Eye (tissue), 1 donor: ENCODE results near the gene MRI1.
"Not testable (repeated sequence)": the region's sequence is repeated elsewhere in the genome, so short reads cannot be mapped to it uniquely, and the experiment has no call there.

Source experiments
- DNase-seq: peaks from one replicate; pipeline ENCODE4 v3.0.0-alpha.2; 2015

The MRI1 gene

DNA sequence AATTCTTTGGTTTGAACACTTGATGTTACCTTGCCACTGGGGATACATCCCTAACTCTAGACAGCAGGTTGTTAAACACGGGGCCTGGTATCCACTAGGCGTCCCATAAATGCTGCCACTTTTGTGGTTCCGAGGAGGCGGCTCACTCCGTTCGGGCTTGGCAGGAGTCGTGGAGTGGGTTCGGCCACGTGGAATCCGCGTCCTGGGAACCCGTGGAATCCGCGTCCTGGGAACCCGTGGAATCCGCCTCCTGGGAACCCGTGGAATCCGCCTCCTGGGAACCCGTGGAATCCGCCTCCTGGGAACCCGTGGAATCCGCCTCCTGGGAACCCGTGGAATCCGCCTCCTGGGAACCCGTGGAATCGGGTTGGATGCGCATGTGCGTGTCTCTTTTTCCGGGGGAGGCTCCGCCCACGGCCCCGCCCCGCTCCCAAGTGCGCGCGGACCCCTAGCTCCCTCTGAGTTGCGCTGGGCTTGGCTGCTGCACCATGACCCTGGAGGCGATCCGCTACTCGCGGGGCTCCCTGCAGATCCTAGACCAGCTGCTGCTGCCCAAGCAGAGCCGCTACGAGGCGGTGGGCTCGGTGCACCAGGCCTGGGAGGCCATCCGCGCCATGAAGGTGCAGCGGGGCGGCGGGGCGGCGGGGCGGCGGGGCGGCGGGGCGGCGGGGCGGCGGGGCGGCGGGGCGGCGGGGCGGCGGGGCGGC is at the start of gene MRI1:
Gene MRI1 (plus strand): TSS at position 422 of the 707 bp plus-strand sequence. CDS start 67 bp downstream, at position 489.
- DNase-seq = peak; percentile 90

DNA sequence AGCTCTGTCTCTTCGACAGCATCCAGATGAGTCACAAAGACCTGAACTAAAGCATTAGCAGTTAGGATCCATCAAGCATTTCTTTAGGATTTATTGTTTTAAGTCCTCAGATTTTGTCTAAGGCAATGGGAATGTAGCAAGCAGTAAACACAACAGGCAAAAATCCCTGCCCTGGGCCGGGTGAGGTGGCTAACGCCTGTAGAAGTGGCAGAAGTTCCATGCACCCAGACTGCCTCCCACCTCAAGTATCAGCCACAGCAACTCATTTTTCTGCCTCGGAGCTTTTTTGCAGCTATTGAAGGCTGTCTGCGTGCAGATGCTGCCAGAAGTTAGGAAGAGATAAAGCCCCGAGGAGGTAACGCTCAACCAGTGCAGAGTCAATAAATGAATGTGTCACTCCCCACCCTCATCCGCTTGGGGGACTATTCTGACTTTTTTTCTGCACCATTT is 47.1 kb upstream of the MRI1 start:
- peak; percentile 17 for DNase-seq

DNA sequence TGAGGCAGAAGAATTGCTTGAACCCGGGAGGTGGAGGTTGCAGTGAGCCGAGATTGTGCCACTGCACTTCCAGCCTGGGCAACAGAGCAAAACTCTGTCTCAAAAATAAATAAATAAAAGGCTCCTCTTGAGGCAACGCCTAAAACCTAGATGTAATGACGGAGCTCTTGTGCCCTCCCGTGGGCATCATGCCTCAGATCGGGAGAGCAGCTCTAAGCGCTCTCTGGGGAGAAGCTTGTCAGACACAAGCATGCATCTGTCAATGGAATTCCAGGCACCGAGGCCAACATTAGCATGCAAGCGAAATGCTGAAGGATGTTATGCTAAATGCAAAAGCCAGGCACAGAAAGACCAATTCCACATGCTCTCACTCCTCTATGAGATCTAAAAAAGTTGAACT is 45.6 kb upstream of the MRI1 start:
- DNase-seq = peak; percentile 84

DNA sequence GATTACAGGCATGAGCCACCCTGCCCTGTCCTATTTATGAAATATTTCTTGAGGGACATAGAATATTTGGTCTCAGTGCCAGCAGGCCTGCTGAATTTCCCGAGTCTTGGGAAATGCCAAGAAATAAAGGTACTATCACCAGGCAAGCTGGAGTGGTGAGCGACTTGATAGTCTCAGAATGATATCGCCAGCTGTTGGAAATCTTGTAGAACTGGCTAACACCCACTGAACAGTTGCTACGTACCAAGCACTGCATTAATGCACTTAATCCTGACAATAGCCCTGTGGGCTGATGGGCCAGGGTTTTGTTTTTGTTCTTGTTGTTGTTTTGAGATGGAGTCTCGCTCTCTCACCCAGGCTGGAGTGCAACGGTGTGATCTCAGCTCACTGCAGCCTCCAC is 42.2 kb upstream of the MRI1 start:
- DNase-seq = no peak

DNA sequence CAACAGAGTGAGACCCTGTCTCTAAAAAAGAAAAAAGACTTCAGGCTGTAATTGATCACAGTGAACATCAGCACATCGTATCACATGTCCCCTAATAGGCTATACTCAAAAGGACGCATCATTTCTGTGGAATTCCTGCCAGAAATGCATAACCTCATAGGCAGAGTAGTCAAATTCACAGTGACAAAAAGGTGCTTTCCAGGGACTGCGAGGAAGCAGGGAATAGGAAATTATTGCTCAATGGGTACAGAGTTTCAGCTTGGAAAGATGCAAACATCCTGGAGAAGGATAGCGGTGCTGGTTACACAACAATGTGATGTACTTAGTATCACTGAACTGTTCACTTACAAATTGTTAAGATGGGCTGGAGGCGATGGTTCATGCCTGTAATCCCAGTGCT is 41.1 kb upstream of the MRI1 start:
- no peak for DNase-seq

DNA sequence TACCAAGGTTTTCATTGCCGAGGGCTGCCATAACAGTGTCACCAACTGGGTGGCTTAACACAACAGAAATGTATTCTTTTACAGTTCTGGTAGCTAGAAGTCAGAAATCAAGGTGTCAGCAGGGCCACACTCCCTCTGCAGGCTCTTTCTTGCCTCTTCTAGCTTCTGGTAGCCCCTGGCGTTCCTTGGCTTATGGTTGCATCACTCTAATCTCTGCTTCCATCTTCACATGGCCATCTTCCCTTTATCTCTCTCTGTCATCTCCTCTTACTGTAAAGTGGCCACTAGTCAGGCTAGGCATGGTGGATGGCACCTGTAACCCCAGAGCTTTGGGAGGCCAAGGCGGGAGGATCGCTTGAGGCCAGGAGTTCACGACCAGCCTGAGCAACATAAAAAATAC is 38.0 kb upstream of the MRI1 start:
- no peak for DNase-seq

DNA sequence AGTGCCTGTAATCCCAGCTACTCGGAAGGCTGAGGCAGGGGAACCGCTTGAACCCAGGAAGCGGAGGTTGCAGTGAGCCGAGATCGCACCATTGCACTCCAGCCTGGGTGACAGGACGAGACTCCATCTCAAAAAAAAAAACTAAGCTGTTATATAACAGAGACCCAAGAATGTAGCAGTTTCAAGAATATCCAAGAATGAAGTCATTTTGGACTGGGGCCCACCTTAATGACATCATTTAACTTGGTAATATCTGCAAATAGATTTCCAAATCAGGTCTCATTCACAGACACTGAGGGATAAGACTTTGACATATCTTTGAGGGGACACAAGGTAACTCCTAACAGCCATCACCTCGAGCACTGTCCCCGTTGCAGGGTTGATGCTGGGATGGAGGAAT is 36.5 kb upstream of the MRI1 start:
- DNase-seq = peak; percentile 56

DNA sequence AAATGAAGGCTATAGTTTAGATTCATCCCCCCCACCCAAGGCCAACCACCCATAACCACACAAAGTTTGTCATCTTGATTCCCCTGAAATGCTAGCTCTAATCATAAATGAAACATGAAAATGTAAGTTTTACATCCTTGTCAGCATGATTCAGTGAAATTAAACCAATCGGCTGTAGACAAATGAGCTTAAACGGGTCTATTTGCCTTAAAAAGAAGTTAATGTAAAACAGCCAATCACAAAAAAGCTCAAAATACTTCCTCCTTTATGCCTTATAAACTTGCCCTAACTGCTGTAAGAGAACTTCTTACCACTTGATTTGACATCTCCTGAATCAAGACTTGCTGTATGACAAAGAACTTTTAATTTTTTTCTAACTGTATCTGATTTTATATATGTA is 34.5 kb upstream of the MRI1 start:
- DNase-seq = no peak

DNA sequence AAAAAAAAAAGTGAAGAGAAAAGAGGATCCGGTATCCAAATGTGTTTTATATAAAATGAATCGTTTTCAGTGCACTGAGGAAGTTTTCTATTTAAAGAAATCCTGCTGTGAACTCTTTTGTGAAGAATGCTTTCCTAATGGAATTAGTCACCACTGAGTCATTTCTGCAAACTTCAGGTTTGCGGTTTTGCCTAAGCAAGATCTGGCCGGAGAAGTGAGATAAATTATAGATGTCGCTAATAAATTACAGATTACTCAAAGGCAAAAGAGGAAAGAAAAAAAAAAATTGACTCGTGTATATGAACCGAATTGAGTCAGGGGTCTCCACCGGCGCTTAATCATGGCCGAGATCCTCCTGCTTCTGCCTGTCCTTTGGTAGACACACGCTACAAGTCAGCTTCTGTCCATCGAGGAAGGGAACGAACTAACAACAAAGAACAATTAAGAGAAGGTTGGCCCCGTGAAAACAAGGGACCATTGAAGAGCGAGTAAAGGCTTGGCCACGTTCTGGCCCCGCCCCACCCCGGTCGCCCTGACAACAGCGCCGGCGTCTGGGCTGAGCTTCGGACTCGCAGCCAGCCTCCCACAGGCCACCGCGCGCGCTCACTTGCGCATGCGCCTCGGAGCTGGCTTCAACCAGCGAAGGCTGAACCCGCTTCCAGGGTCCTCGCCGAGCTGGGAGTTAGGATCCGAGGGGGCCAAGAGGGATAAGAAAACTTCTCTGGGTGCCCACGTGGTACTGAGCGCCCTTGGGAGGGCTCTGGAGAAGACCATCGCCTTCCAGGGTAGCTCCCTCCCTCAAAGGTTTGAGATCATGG is 33.0 kb upstream of the MRI1 start:
- peak; percentile 98 for DNase-seq

DNA sequence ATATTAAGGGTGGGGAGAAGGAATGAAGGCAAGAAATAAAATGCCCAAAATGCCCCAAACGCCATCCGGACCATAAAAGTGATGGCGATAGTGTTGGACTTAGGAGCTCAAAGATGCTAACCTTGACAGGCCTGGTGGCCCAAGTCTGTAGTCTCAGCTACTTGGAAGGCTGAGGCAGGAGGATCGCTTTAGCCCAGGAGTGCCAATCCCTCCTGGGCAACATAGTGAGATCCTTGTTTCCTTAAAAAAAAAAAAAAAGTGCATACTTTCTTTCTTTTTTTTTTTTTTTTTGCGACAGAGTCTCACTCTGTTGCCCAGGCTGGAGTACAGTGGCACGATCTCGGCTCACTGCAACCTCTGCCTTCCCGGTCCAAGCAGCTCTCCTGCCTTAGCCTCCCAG is 32.0 kb upstream of the MRI1 start:
- DNase-seq = no peak

DNA sequence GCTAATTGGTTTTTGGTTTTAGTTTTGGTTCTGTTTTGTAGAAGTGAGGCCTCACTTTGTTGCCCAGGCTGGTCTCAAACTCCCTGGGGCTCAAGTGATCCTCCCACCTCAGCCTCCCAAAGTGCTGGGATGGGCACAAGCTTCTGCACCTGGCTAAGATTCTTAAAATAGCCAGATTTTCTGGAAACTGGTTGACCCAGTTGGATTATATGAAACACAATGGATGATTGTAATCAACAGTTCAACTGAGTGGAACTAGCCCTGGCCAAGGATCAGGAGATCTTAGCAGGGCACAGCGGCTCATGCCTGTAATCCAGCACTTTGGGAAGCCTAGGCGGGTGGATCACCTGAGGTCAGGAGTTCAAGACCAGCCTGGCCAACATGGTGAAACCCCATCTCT is 29.6 kb upstream of the MRI1 start:
- no peak for DNase-seq

DNA sequence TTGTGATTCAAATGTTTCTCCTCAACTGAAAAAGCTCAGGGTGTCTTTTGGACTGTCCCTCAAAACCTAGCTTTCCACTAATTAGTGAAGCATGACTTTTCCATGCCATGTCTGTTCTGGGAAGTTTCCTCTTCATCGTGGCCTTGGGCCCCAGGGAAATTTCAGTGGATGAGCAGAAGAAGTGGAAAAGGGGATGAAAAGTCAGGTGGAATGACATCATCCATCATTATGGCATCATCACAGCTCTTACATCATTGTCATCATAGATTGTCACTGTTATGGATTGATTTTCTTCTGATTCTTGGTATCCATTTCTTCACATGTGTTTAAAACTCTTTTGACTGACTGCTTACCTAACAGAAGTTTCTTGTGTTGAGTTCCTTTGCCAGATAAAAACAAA is 26.2 kb upstream of the MRI1 start:
- no peak for DNase-seq

DNA sequence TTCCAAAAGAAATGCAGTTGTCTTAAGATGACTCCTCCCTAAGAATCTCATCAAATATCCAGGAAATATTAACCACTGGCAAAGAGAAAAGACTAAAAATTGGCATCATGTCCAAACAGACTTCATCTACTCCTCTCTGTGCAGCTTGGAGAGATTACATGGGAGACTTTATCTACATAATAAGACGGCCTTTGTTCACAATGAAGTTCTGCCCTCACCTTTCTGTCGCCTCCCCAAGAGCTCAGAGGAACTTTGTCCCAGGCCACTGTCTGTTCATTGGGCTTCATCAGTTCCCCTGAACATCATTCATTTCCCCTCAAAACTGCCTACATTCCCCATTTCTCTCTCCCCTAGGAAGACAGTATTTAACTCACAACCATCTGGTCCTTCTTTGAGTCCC is 22.4 kb upstream of the MRI1 start:
- DNase-seq = no peak

DNA sequence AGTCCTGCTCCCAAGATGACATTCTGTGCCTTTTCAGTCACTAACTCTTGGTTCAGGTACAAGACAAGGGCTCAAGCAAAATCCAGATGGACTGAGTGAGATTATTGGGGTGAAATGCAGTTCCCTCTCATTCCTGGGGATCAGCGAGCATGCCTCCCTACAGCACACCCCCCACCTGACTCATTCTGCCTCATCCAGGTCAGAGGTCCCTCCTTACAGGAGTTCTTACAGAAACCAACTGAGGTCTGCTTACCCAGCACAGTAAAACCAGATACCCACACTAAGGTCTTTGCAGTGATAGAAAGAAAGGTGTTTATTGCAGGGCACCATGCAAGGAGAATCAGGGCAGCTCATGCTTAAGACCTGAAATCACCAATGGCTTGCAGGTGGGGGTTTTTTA is 21.6 kb upstream of the MRI1 start:
- no peak for DNase-seq

DNA sequence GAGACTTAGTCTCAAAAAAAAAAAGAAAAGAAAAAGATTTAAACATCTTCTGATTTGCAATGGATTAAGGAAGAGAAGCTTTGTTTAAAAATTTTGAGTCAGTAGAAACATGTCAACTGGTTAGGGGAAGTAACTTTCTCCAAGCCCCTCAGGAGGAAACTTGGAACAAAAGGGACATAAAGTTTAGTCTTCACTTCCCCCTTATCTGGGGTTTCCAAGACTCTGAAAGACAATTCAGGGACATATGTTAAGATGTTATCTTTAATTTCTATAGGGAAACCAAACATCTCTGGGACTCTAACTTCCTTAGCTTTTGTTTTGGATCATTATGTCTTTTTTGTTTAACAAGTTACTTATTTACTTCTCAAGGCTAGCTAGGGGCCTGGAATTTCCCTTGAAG is 20.1 kb upstream of the MRI1 start:
- DNase-seq = no peak

DNA sequence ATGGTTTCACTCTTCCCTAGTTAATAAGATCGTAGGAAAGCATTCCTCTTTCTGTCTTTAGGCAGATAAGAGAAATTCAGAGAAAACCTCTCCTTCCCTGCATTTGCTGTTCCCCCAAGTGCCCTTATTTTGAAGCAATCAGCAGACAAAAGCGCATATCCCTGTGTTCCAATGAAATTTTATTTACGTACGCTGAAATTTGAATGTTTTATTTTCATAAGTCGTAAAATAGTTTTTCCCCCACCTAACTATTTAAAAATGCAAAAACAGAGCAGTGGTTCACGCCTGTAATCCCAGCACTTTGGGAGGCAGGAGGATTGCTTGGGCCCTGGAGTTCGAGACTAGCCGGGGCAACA is 17.2 kb upstream of the MRI1 start:
- DNase-seq = no peak

DNA sequence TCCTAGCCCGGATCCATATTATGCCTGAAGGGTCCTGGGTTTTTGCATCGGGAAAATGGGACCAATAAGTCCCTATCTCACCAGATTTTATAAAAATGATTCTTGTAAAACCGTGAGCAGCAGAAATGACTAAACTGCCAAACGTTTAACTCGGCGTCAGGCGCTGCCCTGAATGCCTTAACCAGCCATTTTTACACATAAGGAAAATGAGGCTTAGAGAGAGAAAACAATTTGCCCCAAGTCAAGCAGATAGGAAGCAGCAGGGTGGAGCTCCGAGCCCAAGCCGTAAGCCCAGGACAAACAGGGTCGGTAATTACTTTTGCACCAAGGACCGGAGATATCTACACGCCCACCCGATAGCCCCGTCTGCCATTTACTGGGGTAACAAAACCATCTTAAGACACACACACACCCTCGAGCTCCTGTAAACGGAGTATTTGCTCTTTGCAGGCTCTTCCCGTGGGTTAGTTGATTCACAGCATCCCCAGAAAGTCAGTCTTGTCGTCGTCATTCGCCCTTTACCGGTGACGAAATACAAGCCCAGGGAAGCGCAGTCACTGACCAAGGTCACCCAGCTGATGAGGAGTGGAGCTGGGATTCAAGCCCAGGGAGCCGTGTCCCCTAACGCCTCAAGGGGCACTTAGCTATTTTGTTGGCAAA is 16.0 kb upstream of the MRI1 start:
- DNase-seq = no peak

DNA sequence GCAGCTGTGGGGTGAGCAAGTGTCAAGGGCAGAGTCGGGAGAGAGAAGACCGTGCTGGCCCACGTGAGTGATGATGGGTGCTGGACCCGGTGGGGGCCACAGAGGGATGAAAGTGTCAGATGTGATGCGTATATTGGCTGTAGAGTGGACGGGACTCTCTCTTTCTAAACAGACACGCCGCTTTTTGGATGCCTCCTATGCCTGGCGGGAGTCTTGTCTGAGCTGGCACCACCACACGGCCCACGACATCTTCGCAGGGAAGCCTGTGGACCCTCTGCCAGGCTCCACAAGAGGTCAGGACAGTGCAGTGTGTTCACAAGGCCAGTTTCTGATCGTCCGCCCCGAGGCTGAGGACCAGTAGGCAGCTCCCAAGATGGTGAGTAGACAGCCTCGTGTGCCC is 12.9 kb upstream of the MRI1 start:
- no peak for DNase-seq

DNA sequence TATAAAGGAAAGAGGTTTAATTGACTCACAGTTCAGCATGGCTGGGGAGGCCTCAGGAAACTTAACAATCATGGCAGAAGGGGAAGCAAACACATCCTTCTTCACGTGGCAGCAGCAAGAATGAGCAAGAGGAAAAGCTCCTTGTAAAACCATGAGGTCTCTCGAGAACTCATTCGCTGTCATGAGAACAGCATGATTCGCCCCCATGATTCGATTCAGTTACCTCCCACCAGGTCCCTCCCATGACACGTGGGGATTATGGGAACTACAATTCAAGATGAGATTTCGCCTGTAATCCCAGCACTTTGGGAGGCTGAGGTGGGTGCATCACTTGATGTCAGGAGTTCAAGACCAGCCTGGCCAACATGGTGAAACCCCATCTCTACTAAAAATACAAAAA is 10.7 kb upstream of the MRI1 start:
- not testable (repeated sequence) for DNase-seq

DNA sequence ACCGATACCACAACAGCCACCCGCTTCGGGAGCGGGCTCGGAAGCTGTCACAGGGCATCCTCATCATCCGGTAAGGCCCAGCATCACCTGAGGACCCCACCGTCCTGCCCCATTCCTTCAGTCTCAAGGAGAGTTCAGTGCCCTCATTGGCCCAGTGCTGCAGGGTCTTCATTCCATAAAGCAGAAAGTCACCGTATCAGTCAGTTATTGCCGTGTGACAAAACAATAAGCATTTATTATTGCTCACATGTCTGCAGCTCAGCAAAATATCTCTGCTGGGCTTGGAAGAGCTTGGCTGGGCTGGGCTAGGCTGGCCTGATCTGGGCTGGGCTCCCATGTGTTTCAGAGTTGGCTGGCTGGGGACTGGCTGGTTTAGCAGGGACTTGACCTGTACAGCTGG is 8.1 kb upstream of the MRI1 start:
- no peak for DNase-seq

DNA sequence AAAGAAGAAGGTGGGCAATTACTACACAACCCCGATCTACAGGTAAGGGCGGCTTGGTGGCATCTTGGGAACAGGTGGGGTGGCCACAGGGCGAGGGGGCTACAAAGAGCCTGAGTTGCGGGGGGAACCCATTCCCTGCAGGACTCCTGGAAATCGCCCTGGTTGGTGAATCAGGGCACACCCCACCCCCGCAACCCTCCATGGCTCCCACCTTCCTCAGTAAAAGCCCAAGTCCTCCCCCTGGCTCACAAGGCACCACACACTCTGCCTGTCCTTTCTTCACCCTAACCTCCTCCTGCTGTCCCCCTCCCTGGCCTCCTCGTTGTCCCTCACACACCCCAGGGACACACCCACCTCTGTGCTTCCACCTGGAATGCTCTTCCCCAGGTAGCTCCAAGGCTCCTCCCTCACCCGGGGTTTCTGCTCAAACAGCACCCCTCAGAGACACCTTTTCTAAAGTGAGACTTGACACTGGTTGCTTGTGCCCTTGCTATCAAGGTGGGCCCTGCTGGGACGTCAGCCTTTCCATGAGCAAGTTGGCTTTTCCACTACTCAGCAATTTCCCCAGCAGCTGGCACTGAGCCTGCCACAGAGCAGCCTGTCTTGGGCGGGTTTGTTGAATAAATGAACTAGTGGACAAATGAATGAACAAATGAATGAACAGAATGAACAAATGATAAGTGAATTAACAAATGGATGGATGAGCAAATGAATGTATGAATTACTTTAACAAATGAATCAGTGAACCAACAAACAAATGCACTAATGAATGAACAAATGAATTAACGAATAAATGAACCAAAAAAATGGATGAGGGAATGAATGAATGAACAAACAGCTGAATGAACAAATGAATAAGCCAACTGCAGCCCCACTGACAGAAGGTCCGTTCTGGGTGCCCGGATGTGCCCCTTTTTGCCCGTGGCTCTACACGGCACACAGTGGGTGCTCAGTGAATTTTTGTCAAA is 6.2 kb upstream of the MRI1 start:
- DNase-seq = no peak

DNA sequence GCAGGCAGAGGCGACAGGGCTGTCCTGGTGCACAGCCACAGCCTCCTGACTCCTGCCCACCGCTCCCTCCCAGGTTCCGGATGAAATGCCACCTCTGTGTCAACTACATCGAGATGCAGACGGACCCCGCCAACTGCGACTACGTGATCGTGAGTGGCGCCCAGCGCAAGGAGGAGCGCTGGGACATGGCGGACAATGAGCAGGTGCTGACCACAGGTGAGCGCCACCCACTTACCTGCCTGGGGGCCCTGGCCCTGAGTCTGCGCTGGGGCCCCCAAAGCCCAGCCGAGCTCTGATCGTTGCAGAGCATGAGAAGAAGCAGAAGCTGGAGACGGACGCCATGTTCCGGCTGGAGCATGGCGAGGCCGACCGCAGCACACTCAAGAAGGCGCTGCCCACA is 5.5 kb upstream of the MRI1 start:
- DNase-seq = no peak

DNA sequence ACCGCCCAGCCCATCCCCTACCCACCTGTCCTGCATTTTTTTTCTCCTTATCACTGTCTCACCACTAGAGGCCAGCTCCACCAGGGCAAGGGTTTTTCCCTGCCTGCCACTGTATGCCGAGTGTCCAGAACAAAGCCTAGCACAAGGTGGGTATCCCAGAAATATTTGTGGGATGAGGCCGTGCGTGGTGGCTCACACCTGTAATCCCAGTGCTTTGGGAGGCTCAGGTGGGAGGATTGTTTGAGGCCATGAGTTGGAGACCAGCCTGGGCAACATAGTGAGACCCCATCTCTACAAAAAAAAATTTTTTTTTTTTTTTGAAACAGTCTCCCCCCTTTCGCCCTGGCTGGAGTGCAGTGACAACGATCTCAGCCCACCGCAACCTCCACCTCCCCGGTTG is 2.9 kb upstream of the MRI1 start:
- no peak for DNase-seq
